Karpas-422 (cell line): Measurements from ENCODE around the gene CCL13. TPM values are rescaled to one million over a fixed set of nuclear protein-coding genes. Genes with fewer than 3 reads are reported as not detected.
A peak's percentile ranks its signal among the peaks of the same experiment; 100 is the strongest.

Experiments
- DNase-seq: peaks from one replicate; pipeline ENCODE4 v3.0.0-alpha.2; 2015
- H2AFZ ChIP-seq: fragments of 200-600 bp; sonication (generic); 2 replicates; pipeline ENCODE4 v1.6.1; 2014; ENCODE audit warnings: antibody characterized with exemption, low read length, mixed read lengths
- H3K27ac ChIP-seq: fragments of 200-600 bp; sonication (generic); 2 replicates; pipeline ENCODE4 v1.5.1; 2014; ENCODE audit warnings: mild to moderate bottlenecking, low read length, moderate library complexity
- H3K27me3 ChIP-seq: fragments of 200-600 bp; sonication (generic); 2 replicates; pipeline ENCODE4 v1.6.1; 2014; ENCODE audit warnings: low read length, mixed read lengths
- H3K36me3 ChIP-seq: fragments of 200-600 bp; sonication (generic); 2 replicates; pipeline ENCODE4 v1.6.1; 2014; ENCODE audit warnings: low read length, mixed read lengths; ENCODE audit not compliant: insufficient read depth
- H3K4me1 ChIP-seq: fragments of 200-600 bp; sonication (generic); 2 replicates; pipeline ENCODE4 v1.6.1; 2014; ENCODE audit warnings: mild to moderate bottlenecking, low read length, mixed read lengths
- H3K4me2 ChIP-seq: fragments of 200-600 bp; sonication (generic); 2 replicates; pipeline ENCODE4 v1.6.1; 2014; ENCODE audit warnings: low read length, low read depth, mild to moderate bottlenecking; ENCODE audit not compliant: poor library complexity, severe bottlenecking
- H3K4me3 ChIP-seq: fragments of 200-600 bp; sonication (generic); 2 replicates; pipeline ENCODE4 v1.5.1; 2014; ENCODE audit warnings: mild to moderate bottlenecking, antibody characterized with exemption, low read length, mixed read lengths
- H3K79me2 ChIP-seq: fragments of 200-600 bp; sonication (generic); 2 replicates; pipeline ENCODE4 v1.6.1; 2014; ENCODE audit warnings: mild to moderate bottlenecking, low read length, mixed read lengths
- H3K9ac ChIP-seq: fragments of 200-600 bp; sonication (generic); 2 replicates; pipeline ENCODE4 v1.6.0; 2014; ENCODE audit warnings: low read length
- H3K9me2 ChIP-seq: fragments of 200-600 bp; sonication (generic), shearing (Covaris generic); replicated peaks from 2 replicates; pipeline ENCODE4 v1.6.0; 2014; ENCODE audit warnings: mild to moderate bottlenecking, low read length, moderate library complexity; ENCODE audit not compliant: insufficient read depth
- H3K9me3 ChIP-seq: fragments of 300-700, 200-600 bp; sonication (generic); 2 replicates; pipeline ENCODE4 v1.6.1; 2014; ENCODE audit warnings: low read length, mixed read lengths
- H4K20me1 ChIP-seq: fragments of 200-600 bp; sonication (generic); 2 replicates; pipeline ENCODE4 v1.6.1; 2014; ENCODE audit warnings: mild to moderate bottlenecking, antibody characterized with exemption, low read length, low read depth; ENCODE audit not compliant: insufficient read depth
- total RNA-seq: library from RNA; depleted of rRNA; stranded (reverse); fragments of >200 nt; shearing (Covaris generic); gene quantifications from 2 replicates; pipeline ENCODE4 v1.2.3, GENCODE V29; 2014; ENCODE audit warnings: low replicate concordance

The CCL13 gene
- total RNA-seq, 1 experiment from 2014 or later = not detected

DNA sequence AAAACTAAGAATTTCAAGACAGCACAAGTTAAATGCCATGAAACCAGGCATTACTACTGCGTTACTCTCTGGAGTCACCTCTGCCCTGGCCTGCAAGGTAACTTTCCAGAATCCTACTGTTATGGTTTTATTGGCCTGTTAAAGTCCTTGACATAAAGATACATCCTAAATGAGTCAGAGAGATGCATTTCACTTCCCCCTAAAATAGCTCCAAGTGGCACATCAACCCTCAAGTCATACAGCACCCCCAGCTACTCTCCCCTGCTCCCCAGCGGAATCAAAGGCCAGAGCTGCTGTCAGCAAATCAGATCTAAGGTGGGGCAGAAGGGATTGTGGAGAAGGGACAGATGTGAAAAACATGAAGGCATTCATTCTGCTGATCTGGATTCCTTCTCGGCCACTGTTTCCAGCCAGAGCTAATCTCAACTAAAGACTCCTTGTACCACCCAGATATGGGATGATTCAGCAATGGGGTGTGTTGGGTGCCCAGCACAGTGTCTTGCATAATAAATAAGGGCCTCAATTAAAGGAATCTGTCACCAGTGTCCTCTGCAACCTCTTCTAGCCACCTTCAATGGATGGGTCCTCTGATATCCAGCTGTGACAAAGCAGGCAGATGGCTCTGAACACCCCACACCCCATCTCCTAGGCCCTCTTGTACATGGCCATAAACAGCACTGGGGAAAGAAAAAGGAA lies 15.3 kb downstream of the CCL13 start:
- no peak overlapping the region for H3K4me3 ChIP-seq
- no peak overlapping the region for H2AFZ ChIP-seq
- no peak overlapping the region for H3K27ac ChIP-seq
- no peak overlapping the region for H3K9ac ChIP-seq
- no peaks in the 10 kb centered on the region for H4K20me1 ChIP-seq
- H3K79me2 ChIP-seq = no peaks in the 10 kb centered on the region
- H3K4me2 ChIP-seq = no peak overlapping the region
- no peaks in the 10 kb centered on the region for H3K36me3 ChIP-seq
- H3K27me3 ChIP-seq = no peaks in the 10 kb centered on the region
- no peaks in the 10 kb centered on the region for H3K9me3 ChIP-seq
- no peak for DNase-seq
- no peaks in the 10 kb centered on the region for H3K9me2 ChIP-seq
- H3K4me1 ChIP-seq = no peaks in the 10 kb centered on the region

DNA sequence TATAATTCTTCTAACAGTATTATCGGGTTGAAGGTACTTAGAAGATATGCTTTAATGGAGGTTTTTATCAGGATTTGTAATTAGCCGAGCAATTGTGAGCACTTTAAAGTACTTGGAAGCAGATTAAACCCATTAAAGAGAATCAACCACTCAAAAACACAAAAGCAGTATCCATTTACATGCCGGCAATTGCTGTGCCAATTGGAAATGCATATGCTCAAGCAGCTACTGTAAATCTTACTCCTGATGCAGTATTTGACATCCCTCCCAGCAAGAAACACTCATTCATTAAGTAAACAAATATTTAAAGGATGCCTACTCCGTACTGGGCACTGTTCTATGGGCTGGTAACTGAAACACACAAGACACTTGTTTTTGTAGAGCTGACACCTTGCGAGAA lies 18.2 kb downstream of the CCL13 start:
- Histone ChIP-seq H3K9me2 (no peaks in the 10 kb centered on the region), H3K9ac (no peak overlapping the region), H3K27me3 (no peaks in the 10 kb centered on the region), H4K20me1 (no peaks in the 10 kb centered on the region), H3K4me2 (no peak overlapping the region), H3K4me1 (peaks cover 13% of the 10 kb centered on the region), H2AFZ (no peak overlapping the region), H3K9me3 (no peaks in the 10 kb centered on the region), H3K79me2 (no peaks in the 10 kb centered on the region), H3K27ac (no peak overlapping the region), H3K36me3 (no peaks in the 10 kb centered on the region), H3K4me3 (no peak overlapping the region)
- DNase-seq = no peak

DNA sequence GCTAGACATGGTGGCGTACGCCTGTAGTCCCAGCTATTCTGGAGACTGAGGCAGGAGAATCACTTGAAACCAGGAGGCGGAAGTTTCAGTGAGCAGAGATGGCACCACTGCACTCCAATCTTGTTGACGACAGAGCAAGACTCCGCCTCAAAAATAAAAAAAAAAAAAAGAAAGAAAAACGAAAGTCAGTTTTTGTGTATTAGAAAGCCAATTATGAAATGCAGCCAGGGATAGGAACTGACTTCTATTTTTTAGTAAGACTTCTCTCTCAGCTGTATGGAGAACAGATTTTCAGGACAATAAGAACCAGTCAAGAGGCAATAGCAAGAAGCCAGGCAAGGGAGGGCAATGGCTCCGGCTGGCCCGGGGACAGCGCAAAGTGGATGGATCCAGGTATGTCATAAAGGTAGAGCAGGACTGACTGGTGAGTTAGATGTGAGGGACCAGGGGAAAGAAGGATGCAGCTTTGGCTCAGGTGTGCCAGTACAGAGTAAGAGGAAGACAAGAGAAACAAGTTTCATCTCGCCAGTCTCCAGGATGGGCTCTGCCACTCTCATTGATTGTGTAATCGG lies 19.2 kb downstream of the CCL13 start:
- Histone ChIP-seq H3K4me3 (no peak overlapping the region), H3K79me2 (no peaks in the 10 kb centered on the region), H4K20me1 (no peaks in the 10 kb centered on the region), H3K4me1 (peaks cover 13% of the 10 kb centered on the region), H3K9me3 (no peaks in the 10 kb centered on the region), H3K36me3 (no peaks in the 10 kb centered on the region), H2AFZ (no peak overlapping the region), H3K9ac (no peak overlapping the region), H3K4me2 (no peak overlapping the region), H3K27ac (no peak overlapping the region), H3K9me2 (no peaks in the 10 kb centered on the region), H3K27me3 (no peaks in the 10 kb centered on the region)
- DNase-seq = no peak

DNA sequence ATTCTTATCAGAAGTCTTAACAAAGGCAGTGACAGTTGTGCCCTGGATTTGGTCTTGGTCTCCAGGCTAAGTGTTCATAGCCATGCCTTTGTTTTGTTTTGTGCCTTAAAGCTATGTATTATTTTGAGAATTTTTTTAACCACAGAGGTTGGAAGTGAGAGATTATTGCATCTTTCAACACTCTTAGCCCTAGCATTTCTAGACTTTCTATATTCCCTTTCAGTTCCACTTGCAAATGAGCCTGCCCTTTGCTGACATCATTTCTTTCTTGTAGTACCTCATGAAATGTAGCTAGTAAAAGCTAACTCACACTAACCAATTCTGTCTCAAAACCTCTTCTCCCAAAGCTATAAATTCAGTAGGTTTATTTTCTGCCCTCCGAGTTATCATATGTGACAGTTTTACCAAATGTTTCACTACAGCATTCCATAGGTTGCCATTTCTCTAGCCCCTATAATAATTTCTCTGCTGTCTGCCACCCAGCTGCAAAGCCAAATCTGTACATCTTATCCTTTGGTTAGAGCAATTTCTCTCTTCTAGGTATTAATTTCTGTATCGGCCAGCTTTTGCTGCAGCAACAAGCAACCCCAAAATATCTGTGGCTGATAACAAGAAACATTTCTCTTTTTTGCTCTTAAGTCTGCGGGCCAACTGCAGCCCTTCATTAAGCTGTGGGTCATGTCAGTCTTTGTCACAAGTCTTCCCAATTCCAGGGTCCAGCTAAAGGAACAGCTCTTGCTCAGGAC lies 21.0 kb downstream of the CCL13 start:
- H3K9ac ChIP-seq = no peak overlapping the region
- no peaks in the 10 kb centered on the region for H3K9me2 ChIP-seq
- no peak overlapping the region for H2AFZ ChIP-seq
- H3K4me3 ChIP-seq = no peak overlapping the region
- H3K79me2 ChIP-seq = no peaks in the 10 kb centered on the region
- no peak overlapping the region for H3K27ac ChIP-seq
- H3K36me3 ChIP-seq = no peaks in the 10 kb centered on the region
- no peaks in the 10 kb centered on the region for H3K9me3 ChIP-seq
- H4K20me1 ChIP-seq = no peaks in the 10 kb centered on the region
- H3K27me3 ChIP-seq = no peaks in the 10 kb centered on the region
- DNase-seq = no peak
- no peak overlapping the region for H3K4me2 ChIP-seq
- H3K4me1 ChIP-seq = peaks cover 13% of the 10 kb centered on the region

DNA sequence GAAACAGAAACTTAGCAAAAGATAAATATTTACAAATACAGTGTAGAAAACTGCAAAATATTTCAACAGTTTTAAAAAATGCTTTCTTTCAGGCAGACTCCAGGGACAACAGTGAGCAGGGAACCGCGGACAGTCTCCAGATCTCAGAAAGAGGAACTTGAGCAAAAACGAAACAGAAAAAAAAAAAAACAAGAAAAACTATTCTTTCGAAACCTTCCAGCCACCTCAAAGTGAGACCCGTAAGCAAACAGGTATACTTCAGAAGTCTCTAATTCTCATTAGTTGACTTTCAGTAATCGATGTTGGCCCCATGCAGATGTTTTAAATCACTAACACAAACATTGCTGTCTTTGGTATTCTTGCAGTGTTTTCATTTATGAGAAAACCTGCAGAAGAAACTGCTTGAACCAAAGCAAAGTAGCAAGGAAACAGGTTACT lies 22.4 kb downstream of the CCL13 start:
- H3K36me3 ChIP-seq = no peaks in the 10 kb centered on the region
- no peaks in the 10 kb centered on the region for H4K20me1 ChIP-seq
- H3K4me1 ChIP-seq = peaks cover 13% of the 10 kb centered on the region
- H3K9me2 ChIP-seq = no peaks in the 10 kb centered on the region
- H3K4me2 ChIP-seq = peak overlapping the region; percentile 14
- H3K9ac ChIP-seq = no peak overlapping the region
- H3K79me2 ChIP-seq = no peaks in the 10 kb centered on the region
- H3K4me3 ChIP-seq = no peak overlapping the region
- H3K27me3 ChIP-seq = no peaks in the 10 kb centered on the region
- no peaks in the 10 kb centered on the region for H3K9me3 ChIP-seq
- no peak overlapping the region for H2AFZ ChIP-seq
- no peak overlapping the region for H3K27ac ChIP-seq
- peak; percentile 81 for DNase-seq

DNA sequence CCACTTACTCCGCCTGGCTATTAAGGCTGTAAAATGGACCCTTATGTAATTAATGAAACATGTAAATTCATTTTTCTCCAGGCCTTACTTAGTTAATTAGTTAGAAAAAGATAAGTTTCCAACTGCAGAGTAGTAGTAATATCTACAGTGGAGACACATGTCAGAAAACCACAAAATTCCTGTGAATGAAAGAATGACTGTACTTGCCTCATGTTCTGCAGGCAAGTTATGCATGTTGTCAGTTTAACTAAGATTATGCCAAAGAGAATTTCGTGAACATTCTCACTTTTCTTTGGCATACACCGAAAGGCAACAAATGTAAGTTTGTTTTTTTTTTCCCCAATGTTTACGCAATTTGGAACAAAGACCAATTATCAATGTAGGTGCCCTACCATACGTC lies 23.6 kb downstream of the CCL13 start:
- Histone ChIP-seq H3K27me3 (no peaks in the 10 kb centered on the region), H2AFZ (no peak overlapping the region), H3K4me2 (no peak overlapping the region), H3K79me2 (no peaks in the 10 kb centered on the region), H3K4me3 (no peak overlapping the region), H3K27ac (no peak overlapping the region), H3K4me1 (peaks cover 13% of the 10 kb centered on the region), H4K20me1 (no peaks in the 10 kb centered on the region), H3K36me3 (no peaks in the 10 kb centered on the region), H3K9me3 (no peaks in the 10 kb centered on the region), H3K9me2 (no peaks in the 10 kb centered on the region), H3K9ac (no peak overlapping the region)
- no peak for DNase-seq

DNA sequence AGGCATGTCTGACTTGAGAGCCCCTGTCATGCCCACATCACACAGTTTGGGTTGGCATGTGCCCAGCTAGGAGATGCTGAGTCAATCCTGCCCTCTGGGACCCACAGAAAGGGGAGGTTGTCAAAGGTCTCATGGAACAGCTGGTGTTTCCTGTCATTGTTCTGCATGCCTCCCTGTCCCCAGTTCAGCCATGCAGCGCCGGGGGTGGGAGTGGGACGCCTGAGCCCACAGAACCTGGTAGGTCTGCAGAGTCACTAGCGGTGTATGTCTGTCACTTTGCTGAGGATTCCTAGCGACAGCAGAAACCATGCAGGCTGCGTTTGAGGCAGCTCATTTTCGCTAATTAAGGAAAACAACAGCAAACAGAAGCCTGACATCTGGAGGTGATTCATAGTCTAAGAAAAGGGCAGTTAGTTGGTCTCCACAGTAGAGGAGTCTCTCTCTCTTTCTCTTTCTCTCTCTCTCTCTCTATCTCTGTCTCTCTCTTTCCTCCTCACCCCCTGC lies 26.4 kb downstream of the CCL13 start:
- Histone ChIP-seq H3K9me2 (no peaks in the 10 kb centered on the region), H3K4me3 (no peak overlapping the region), H3K27me3 (no peaks in the 10 kb centered on the region), H3K4me2 (no peak overlapping the region), H3K9me3 (no peaks in the 10 kb centered on the region), H3K9ac (no peak overlapping the region), H3K36me3 (no peaks in the 10 kb centered on the region), H3K79me2 (no peaks in the 10 kb centered on the region), H3K27ac (no peak overlapping the region), H3K4me1 (peaks cover 13% of the 10 kb centered on the region), H4K20me1 (no peaks in the 10 kb centered on the region), H2AFZ (no peak overlapping the region)
- no peak for DNase-seq

DNA sequence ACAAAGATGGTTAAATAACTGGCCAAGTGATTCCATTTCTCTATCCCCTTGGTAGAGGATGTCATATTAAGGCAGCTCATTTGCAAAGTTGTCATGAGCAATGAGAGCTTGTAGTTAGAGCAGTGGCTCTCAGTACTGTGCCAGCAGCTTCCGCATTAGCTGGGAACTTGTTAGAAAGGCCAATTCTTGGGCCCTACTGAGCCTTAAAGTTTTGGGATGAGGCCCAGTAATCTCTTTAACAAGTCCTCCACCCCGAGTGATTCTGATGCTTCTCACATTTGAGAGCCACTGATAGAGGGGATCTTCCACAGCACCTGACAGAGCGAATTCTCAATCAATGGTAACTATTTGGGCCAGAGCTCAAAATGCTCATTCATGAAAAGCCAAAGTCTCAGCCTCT lies 26.9 kb downstream of the CCL13 start:
- Histone ChIP-seq H2AFZ (no peak overlapping the region), H3K4me3 (no peak overlapping the region), H3K4me2 (no peak overlapping the region), H3K9ac (no peak overlapping the region), H3K36me3 (no peaks in the 10 kb centered on the region), H3K4me1 (peaks cover 12% of the 10 kb centered on the region), H4K20me1 (no peaks in the 10 kb centered on the region), H3K79me2 (no peaks in the 10 kb centered on the region), H3K27me3 (no peaks in the 10 kb centered on the region), H3K27ac (no peak overlapping the region), H3K9me2 (no peaks in the 10 kb centered on the region), H3K9me3 (no peaks in the 10 kb centered on the region)
- DNase-seq = no peak
